Esophagus muscularis mucosa (tissue), 4 donors: ENCODE measurements around the gene SETD5. TPM values are rescaled to one million over a fixed set of nuclear protein-coding genes. Genes with fewer than 3 reads are reported as not detected.

Experiments
- DNase-seq: peaks from one replicate; pipeline ENCODE4 v3.0.0-alpha.2; 2017; ENCODE audit errors: extremely low spot score
- H3K27ac ChIP-seq, 4 donors: fragments of 200-600 bp; sonication (generic); replicated peaks in 1 of 4; 1 replicate in 3 of 4; 2 replicates in 1 of 4; pipeline ENCODE4 v1.5.1; 2016 to 2019; ENCODE audit warnings: mild to moderate bottlenecking in 1 of 4
- H3K27me3 ChIP-seq, 4 donors: fragments of 200-600 bp; sonication (generic); one replicate each; pipeline versions ENCODE4 v1.5.1 to v1.6.0; 2016 to 2019
- H3K36me3 ChIP-seq, 4 donors: fragments of 200-600 bp; sonication (generic); one replicate each; pipeline ENCODE4 v1.5.1; 2016 to 2019
- H3K4me1 ChIP-seq, 4 donors: fragments of 200-600 bp; sonication (generic); one replicate each; pipeline ENCODE4 v1.5.1; 2016 to 2019
- H3K4me3 ChIP-seq, 4 donors: fragments of 200-600 bp; sonication (generic); 1 replicate in 2 of 4; 2 replicates in 2 of 4; pipeline ENCODE4 v1.5.1; 2016 to 2019; ENCODE audit warnings: mild to moderate bottlenecking in 4 of 4, moderate library complexity in 1 of 4
- H3K9me3 ChIP-seq, 4 donors: fragments of 200-600 bp; sonication (generic); 1 replicate in 3 of 4; 2 replicates in 1 of 4; pipeline ENCODE4 v1.5.1; 2016 to 2019
- EP300 ChIP-seq: sonication (generic); formaldehyde crosslinking; IDR thresholded peaks from one replicate; pipeline ENCODE4 v1.6.1; 2017; ENCODE audit warnings: antibody characterized with exemption
- POLR2A ChIP-seq: fragments of 450-650 bp; IDR thresholded peaks from one replicate; pipeline ENCODE4 v1.6.1; 2017; ENCODE audit warnings: antibody characterized with exemption, moderate library complexity, mild to moderate bottlenecking, low read depth
- POLR2AphosphoS5 ChIP-seq, 2 donors: sonication (generic); formaldehyde crosslinking; IDR thresholded peaks; one replicate each; pipeline ENCODE4 v1.6.1; 2017; ENCODE audit warnings: antibody characterized with exemption in 2 of 2
- WGBS: methylation state at CpG from one replicate; pipeline ENCODE4 v1.1.5; 2018; 5-methylcytosine and 5-hydroxymethylcytosine counted together
- intact Hi-C: fragments of 100-400 bp; cut with DNase I; formaldehyde crosslinking; loops from one replicate; pipeline ENCODE4 v1.15.1; 2023
- total RNA-seq, 4 donors: library from RNA; depleted of rRNA; stranded (reverse); fragments of >200 nt; gene quantifications; one replicate each; pipeline versions ENCODE4 v1.1.0 to v1.2.1, GENCODE V29; 2016
- TF ChIP-seq, protein P1 (sequence below), 3 experiments: fragments of 200-600 bp in 2 of 3; fragments of 450-650 bp in 1 of 3; sonication (generic) in 2 of 3; IDR thresholded peaks; one replicate each; pipeline ENCODE4 v1.5.1; 2017 to 2019; ENCODE audit warnings: antibody characterized with exemption in 3 of 3, mild to moderate bottlenecking in 2 of 3, moderate library complexity in 1 of 3

Gene SETD5, protein sequence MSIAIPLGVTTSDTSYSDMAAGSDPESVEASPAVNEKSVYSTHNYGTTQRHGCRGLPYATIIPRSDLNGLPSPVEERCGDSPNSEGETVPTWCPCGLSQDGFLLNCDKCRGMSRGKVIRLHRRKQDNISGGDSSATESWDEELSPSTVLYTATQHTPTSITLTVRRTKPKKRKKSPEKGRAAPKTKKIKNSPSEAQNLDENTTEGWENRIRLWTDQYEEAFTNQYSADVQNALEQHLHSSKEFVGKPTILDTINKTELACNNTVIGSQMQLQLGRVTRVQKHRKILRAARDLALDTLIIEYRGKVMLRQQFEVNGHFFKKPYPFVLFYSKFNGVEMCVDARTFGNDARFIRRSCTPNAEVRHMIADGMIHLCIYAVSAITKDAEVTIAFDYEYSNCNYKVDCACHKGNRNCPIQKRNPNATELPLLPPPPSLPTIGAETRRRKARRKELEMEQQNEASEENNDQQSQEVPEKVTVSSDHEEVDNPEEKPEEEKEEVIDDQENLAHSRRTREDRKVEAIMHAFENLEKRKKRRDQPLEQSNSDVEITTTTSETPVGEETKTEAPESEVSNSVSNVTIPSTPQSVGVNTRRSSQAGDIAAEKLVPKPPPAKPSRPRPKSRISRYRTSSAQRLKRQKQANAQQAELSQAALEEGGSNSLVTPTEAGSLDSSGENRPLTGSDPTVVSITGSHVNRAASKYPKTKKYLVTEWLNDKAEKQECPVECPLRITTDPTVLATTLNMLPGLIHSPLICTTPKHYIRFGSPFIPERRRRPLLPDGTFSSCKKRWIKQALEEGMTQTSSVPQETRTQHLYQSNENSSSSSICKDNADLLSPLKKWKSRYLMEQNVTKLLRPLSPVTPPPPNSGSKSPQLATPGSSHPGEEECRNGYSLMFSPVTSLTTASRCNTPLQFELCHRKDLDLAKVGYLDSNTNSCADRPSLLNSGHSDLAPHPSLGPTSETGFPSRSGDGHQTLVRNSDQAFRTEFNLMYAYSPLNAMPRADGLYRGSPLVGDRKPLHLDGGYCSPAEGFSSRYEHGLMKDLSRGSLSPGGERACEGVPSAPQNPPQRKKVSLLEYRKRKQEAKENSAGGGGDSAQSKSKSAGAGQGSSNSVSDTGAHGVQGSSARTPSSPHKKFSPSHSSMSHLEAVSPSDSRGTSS (N-terminal part only)
- 10 to 100 TPM; 54.8 to 84.3 (median 78.1) TPM for total RNA-seq

DNA sequence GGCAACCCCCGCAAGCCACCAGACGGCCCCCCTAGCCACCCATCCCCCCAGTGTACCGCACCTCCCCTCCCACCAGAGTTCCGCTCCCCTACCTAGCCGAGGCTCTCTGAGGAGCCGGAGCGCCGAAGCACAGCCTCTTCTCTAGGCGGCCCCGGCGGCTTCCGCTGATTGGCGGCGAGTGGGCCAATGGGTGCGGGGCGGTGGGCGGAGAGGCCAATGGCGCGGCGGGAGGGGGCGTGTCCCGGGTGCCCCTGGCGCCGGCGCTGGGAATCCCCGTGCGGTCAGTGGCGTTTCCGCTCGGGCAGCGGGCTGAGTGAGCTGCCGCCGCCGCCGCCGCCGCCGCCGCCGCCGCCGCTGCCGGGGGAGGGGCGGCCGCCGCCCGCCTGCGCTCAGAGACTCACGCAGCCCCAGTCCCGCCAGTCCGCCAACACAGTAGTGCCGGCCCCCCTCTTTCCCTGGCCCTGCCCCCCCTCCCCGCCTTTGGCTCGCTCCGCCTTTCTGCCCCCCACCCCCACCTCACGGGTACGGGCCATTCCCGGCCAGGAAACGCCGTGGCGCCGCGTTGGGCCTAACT, at the start of gene SETD5:
SETD5 (plus strand) TSS at position 284 of the 574 bp plus-strand sequence. CDS start 31,324 bp downstream, outside the sequence.
- Histone ChIP-seq H3K4me3 (peak within 1 kb of the TSS; percentile 86 to 92 (median 90)), H3K4me1 (peaks cover 51 to 75% (median 71%) of the 10 kb centered on the region in 4 donors), H3K36me3 (peaks cover 0 to 19% (median 8%) of the 10 kb centered on the region in 4 donors), H3K27ac (peak within 1 kb of the TSS; percentile 98 to 100 (median 99)), H3K27me3 (no peaks in the 10 kb centered on the region), H3K9me3 (no peaks in the 10 kb centered on the region)
- TF ChIP-seq, protein P1, sequence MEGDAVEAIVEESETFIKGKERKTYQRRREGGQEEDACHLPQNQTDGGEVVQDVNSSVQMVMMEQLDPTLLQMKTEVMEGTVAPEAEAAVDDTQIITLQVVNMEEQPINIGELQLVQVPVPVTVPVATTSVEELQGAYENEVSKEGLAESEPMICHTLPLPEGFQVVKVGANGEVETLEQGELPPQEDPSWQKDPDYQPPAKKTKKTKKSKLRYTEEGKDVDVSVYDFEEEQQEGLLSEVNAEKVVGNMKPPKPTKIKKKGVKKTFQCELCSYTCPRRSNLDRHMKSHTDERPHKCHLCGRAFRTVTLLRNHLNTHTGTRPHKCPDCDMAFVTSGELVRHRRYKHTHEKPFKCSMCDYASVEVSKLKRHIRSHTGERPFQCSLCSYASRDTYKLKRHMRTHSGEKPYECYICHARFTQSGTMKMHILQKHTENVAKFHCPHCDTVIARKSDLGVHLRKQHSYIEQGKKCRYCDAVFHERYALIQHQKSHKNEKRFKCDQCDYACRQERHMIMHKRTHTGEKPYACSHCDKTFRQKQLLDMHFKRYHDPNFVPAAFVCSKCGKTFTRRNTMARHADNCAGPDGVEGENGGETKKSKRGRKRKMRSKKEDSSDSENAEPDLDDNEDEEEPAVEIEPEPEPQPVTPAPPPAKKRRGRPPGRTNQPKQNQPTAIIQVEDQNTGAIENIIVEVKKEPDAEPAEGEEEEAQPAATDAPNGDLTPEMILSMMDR (IDR thresholded peaks at IDR 0.05): no peak
- TF ChIP-seq EP300 (no peak), POLR2AphosphoS5 (IDR thresholded peaks at IDR 0.05) (peak; percentile 88 to 99), POLR2A (peak; percentile 90)
- WGBS: under 1% methylated on average over 22 of the region's 63 CpGs
- peak; percentile 99 for DNase-seq
- intact Hi-C loops: no loop called here

DNA sequence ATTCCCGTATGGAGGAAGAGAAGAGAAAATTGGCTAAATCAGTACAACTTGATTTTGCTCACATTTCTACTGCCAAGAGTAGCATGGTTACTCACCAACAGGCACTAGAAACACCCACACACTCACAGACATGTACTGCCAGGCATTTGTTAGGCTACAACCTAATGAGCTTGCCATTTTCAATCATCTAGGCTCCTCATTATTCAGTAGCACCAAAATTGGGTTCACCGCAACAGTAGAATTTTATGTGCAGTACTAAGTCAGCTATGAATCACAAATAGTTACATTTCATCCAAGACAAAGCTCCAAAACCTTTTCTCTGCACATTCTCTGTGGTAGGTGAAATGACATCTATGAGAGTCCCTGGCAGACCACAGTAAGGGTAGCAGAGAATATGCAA, 49.5 kb upstream of the SETD5 start:
- no peak for DNase-seq
- Histone ChIP-seq H3K27me3 (no peaks in the 10 kb centered on the region), H3K27ac (no peak overlapping the region), H3K9me3 (no peaks in the 10 kb centered on the region), H3K4me1 (peaks cover 0 to 2% (median under 1%) of the 10 kb centered on the region in 4 donors), H3K36me3 (peaks cover 0 to 16% (median 0%) of the 10 kb centered on the region in 4 donors), H3K4me3 (no peak overlapping the region)
- intact Hi-C loops: no loop called here
- TF ChIP-seq EP300: no peak
- TF ChIP-seq, protein P1 (IDR thresholded peaks at IDR 0.05): no peak
- no peak for TF ChIP-seq POLR2AphosphoS5 (IDR thresholded peaks at IDR 0.05)
- TF ChIP-seq POLR2A: no peak
- 47% methylated on average over 2 of the region's 2 CpGs for WGBS

DNA sequence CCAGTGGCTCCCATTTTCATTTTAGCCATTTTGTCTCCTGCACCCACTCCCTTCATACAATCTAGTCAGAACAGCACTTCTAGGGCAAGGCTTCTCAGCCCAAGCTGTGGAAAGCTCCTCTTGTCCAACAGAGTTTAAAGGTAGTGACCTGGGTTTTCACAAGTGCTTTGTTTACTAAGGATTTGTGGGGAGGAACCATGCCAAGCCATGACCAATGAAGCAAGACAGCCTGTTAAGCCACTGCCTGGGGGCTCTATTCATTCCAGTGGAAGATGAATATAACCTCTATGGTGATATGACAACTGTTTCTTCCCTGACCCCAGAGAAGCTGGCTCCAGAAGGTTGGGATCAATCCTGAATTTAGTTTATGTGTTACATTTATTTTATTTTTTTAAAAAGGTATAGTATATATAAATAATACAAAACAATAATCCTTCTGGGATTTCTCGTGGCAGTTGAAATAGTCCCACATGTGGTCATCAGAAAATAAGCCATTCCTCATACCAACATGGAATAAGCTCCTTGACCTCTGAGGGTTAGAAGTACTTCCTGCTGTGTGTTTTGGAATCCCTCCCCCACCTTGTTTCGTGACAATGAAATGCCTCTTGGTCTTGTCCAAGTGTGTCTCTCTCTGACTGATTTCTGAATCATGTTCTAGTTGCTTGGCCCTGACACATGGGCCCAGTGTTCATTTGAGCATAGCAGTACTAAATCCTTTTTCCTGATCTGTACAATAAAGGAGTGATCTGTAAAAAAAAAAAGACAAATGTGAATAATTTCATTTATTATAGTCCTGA, 47.9 kb upstream of the SETD5 start:
- H3K4me3 ChIP-seq: no peak overlapping the region
- intact Hi-C loops: loop anchor here (5.0 to 10.0 kb wide), 2 partner anchors 73 to 305 kb away; no protein-coding TSS in a partner anchor
- peaks cover 0 to 16% (median 0%) of the 10 kb centered on the region in 4 donors for H3K36me3 ChIP-seq

DNA sequence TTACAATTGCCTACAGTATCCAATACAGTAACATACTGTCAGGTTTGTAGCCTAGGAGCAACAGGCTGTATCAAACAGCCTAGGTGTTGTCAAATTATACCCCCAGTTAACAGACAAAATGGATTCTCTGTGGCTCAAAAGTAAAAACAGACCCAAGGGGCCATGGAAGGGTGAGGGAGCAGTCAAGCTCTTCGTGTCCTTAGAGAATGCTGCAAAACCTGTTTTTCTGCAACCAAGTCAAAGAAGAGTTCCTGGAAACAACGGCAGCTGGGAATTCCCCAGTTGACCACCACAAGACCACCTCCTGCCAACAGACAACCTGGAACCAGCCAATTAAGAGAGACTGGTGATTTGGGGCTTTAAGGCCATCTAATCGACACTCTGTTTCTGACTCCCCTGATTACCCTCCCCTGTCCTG, 45.7 kb upstream of the SETD5 start:
- Histone ChIP-seq H3K27ac (no peak overlapping the region), H3K36me3 (peaks cover 0 to 16% (median 0%) of the 10 kb centered on the region in 4 donors), H3K4me3 (no peak overlapping the region), H3K27me3 (no peaks in the 10 kb centered on the region), H3K9me3 (no peaks in the 10 kb centered on the region), H3K4me1 (peaks cover 3 to 9% (median 7%) of the 10 kb centered on the region in 4 donors)
- 56% methylated on average over 3 of the region's 3 CpGs for WGBS
- intact Hi-C loops: loop anchor here (5.0 to 10.0 kb wide), 2 partner anchors 71 to 303 kb away; no protein-coding TSS in a partner anchor
- TF ChIP-seq EP300 (no peak), POLR2AphosphoS5 (IDR thresholded peaks at IDR 0.05) (no peak), POLR2A (no peak)
- TF ChIP-seq, protein P1 (IDR thresholded peaks at IDR 0.05): no peak
- no peak for DNase-seq

More for the DNA sequence above, 47.9 kb upstream of the SETD5 start:
- Histone ChIP-seq H3K9me3 (no peaks in the 10 kb centered on the region), H3K4me1 (peaks cover 3 to 9% (median 7%) of the 10 kb centered on the region in 4 donors), H3K27ac (no peak overlapping the region), H3K27me3 (no peaks in the 10 kb centered on the region)
- no peak for DNase-seq
- TF ChIP-seq EP300 (no peak), POLR2A (no peak), POLR2AphosphoS5 (IDR thresholded peaks at IDR 0.05) (no peak)
- WGBS: 50% methylated on average over 2 of the region's 2 CpGs
